HL-60 (cell line): ENCODE results near the gene UBAC2.

Source experiments
- DNase-seq, 2 experiments: peaks; one replicate each; pipeline ENCODE4 v3.0.0-alpha.2; 2010 to 2020; ENCODE audit warnings: low read depth in 1 of 2, low spot score in 1 of 2
- H3K27ac ChIP-seq: fragments of 250-450 bp; sonication (Bioruptor Pico); replicated peaks from 2 replicates; pipeline ENCODE4 v1.5.1; 2020; ENCODE audit warnings: mild to moderate bottlenecking, moderate library complexity
- H3K27me3 ChIP-seq: fragments of 250-450 bp; sonication (Bioruptor Pico); 2 replicates; pipeline ENCODE4 v1.5.1; 2021; ENCODE audit warnings: mild to moderate bottlenecking, moderate library complexity; ENCODE audit not compliant: insufficient read depth, poor library complexity, severe bottlenecking
- H3K4me3 ChIP-seq: replicated peaks from 2 replicates; pipeline ENCODE4 v1.5.1; 2011; ENCODE audit warnings: mild to moderate bottlenecking, control low read depth, low read length; ENCODE audit not compliant: insufficient read depth
- GABPA ChIP-seq: IDR thresholded peaks from 2 replicates; pipeline ENCODE4 v1.6.1; 2012; ENCODE audit warnings: low read depth
- POLR2AphosphoS5 ChIP-seq: IDR thresholded peaks from 2 replicates; pipeline ENCODE4 v1.6.1; 2012; ENCODE audit warnings: low read depth
- SPI1 ChIP-seq: IDR thresholded peaks from 2 replicates; pipeline ENCODE4 v1.6.1; 2012; ENCODE audit warnings: low read depth, mild to moderate bottlenecking, borderline replicate concordance
- TF ChIP-seq, protein P1 (sequence below): IDR thresholded peaks from 2 replicates; pipeline ENCODE4 v1.6.1; 2012; ENCODE audit warnings: low read depth; ENCODE audit not compliant: insufficient replicate concordance
- TF ChIP-seq, protein P2 (sequence below): IDR thresholded peaks from one replicate; pipeline ENCODE4 v1.5.1; 2011; ENCODE audit warnings: low read length, control low read depth, inconsistent platforms; ENCODE audit not compliant: insufficient read depth

Gene UBAC2

DNA sequence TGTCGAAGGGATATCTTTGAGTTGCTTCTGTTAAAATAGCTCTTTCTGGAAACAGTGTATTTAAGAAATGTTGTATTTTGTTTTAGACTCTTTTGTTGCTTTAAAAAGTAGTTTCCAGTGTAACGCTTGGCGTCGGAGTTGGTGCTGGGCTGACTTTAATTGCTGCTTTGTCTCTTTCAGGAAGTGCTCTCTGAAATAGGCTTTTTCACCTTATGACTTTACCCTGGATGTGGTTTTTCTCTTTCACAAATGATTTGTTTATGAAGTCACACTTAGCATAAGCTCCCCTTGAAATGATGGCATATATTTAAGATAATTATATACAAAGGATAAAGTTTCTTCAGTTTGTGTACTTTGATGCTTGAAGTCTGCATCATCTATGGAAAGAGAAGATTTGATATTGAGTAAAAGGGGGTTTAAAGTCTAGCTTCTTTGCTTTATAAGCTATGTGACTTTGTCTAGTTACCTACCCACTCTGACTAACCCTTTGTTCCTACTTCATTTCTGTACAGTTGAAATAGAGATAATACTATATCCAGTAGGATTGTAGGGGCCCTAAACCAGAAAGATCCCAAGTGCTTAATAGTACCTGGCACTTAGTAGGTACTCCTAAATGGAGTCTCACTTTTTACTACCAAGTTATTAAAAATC, 57.7 kb downstream of the UBAC2 start, which contains the start of gene GPR18:
Gene GPR18, minus strand, starts transcription at position 170 of the 651 bp plus-strand sequence. CDS start 2,507 bp downstream, outside the sequence.
- DNase-seq = no peak
- H3K27ac ChIP-seq = 0 out of 2 replicates have a peak within 1 kb of the TSS, but pooled peaks have one; percentile 0
- TF ChIP-seq SPI1 (peak; percentile 46; the same call in 1 of the 2 replicates), POLR2AphosphoS5 (no peak), GABPA (no peak)
- TF ChIP-seq, protein P1, sequence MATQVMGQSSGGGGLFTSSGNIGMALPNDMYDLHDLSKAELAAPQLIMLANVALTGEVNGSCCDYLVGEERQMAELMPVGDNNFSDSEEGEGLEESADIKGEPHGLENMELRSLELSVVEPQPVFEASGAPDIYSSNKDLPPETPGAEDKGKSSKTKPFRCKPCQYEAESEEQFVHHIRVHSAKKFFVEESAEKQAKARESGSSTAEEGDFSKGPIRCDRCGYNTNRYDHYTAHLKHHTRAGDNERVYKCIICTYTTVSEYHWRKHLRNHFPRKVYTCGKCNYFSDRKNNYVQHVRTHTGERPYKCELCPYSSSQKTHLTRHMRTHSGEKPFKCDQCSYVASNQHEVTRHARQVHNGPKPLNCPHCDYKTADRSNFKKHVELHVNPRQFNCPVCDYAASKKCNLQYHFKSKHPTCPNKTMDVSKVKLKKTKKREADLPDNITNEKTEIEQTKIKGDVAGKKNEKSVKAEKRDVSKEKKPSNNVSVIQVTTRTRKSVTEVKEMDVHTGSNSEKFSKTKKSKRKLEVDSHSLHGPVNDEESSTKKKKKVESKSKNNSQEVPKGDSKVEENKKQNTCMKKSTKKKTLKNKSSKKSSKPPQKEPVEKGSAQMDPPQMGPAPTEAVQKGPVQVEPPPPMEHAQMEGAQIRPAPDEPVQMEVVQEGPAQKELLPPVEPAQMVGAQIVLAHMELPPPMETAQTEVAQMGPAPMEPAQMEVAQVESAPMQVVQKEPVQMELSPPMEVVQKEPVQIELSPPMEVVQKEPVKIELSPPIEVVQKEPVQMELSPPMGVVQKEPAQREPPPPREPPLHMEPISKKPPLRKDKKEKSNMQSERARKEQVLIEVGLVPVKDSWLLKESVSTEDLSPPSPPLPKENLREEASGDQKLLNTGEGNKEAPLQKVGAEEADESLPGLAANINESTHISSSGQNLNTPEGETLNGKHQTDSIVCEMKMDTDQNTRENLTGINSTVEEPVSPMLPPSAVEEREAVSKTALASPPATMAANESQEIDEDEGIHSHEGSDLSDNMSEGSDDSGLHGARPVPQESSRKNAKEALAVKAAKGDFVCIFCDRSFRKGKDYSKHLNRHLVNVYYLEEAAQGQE = no peak
- TF ChIP-seq, protein P2, sequence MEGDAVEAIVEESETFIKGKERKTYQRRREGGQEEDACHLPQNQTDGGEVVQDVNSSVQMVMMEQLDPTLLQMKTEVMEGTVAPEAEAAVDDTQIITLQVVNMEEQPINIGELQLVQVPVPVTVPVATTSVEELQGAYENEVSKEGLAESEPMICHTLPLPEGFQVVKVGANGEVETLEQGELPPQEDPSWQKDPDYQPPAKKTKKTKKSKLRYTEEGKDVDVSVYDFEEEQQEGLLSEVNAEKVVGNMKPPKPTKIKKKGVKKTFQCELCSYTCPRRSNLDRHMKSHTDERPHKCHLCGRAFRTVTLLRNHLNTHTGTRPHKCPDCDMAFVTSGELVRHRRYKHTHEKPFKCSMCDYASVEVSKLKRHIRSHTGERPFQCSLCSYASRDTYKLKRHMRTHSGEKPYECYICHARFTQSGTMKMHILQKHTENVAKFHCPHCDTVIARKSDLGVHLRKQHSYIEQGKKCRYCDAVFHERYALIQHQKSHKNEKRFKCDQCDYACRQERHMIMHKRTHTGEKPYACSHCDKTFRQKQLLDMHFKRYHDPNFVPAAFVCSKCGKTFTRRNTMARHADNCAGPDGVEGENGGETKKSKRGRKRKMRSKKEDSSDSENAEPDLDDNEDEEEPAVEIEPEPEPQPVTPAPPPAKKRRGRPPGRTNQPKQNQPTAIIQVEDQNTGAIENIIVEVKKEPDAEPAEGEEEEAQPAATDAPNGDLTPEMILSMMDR = no peak
- no peaks in the 10 kb centered on the region for H3K27me3 ChIP-seq
- peak within 1 kb of the TSS; percentile 46 for H3K4me3 ChIP-seq

DNA sequence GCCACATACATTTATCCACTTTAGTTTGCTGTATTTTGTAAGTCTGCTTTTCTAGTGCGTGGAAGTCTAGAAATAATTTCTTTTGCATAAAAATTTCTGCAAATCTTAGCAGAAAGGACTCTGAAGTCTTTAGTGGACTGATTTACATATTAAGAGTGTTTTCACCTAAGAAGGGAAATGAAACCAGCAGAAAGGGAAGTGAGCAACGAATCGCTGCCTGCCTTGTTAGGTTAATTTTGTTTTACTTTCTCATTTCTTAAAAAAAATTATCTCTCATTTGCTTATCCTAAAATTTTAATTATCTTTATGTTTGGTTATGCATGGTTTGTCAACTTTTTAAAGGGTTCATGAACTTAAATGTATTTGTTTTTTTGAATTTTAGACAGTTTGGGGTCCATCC, 58.3 kb downstream of the UBAC2 start:
- DNase-seq = no peak
- 0 out of 2 replicates have a peak overlapping the region, but pooled peaks have one; percentile 0 for H3K27ac ChIP-seq
- no peaks in the 10 kb centered on the region for H3K27me3 ChIP-seq
- no peak overlapping the region for H3K4me3 ChIP-seq
- TF ChIP-seq SPI1 = peak; percentile 84
- TF ChIP-seq, protein P2 = no peak

DNA sequence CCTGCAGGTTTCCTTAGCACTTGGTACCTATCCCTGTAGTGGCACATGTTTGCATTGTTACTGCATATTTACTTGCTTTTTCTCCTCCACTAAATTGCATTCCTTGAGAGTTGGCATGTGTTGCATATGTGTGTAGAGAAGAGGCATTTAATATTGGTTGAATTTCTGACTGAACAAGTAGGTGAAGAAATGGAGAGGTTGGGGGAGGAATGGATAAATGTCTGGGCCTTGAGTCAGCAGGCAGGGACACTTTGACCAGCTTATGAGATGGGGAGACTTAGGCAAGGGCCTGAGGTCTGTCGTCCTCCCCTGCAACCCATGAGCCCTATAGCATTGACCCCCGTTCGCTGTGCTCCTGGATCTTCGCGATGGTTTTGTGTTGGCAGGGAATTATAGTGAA, 59.6 kb downstream of the UBAC2 start:
- TF ChIP-seq, protein P1 = no peak
- TF ChIP-seq, protein P2 = no peak
- TF ChIP-seq GABPA (no peak), SPI1 (no peak), POLR2AphosphoS5 (no peak)
- DNase-seq = no peak
- no peak overlapping the region for H3K27ac ChIP-seq
- H3K27me3 ChIP-seq = no peaks in the 10 kb centered on the region
- H3K4me3 ChIP-seq = no peak overlapping the region
